ENCODE measurements around the gene SPO11.

The SPO11 gene

GRCh38 chr20:57291003-57291402, 38.6 kb upstream of the SPO11 start:
- peaks cover 79% of the 10 kb centered on the region for H3K27me3 ChIP-seq
- H3K4me3 ChIP-seq (ENCODE audit: low read depth in 1 of 2, low read length in 1 of 2): no peak overlapping the region
- no peaks in the 10 kb centered on the region for H3K4me1 ChIP-seq (ENCODE audit: control insufficient read depth in 1 of 2, insufficient read depth in 1 of 2, low read depth in 1 of 2, low read length in 1 of 2)
- H3K36me3 ChIP-seq: no peaks in the 10 kb centered on the region
- TF ChIP-seq CTCF (IDR thresholded peaks at IDR 0.05): no peak
- no peak overlapping the region for H3K27ac ChIP-seq
- no peaks in the 10 kb centered on the region for H3K9me3 ChIP-seq

- peaks cover 72% of the 10 kb centered on the region for H3K27me3 ChIP-seq
- no peak overlapping the region for H3K4me3 ChIP-seq (ENCODE audit: low read depth in 1 of 2, low read length in 1 of 2)
- no peaks in the 10 kb centered on the region for H3K9me3 ChIP-seq
- H3K36me3 ChIP-seq: no peaks in the 10 kb centered on the region
- H3K4me1 ChIP-seq (ENCODE audit: control insufficient read depth in 1 of 2, insufficient read depth in 1 of 2, low read depth in 1 of 2, low read length in 1 of 2): no peaks in the 10 kb centered on the region
- no peak overlapping the region for H3K27ac ChIP-seq
- no peak for TF ChIP-seq CTCF (IDR thresholded peaks at IDR 0.05)
These were observed 37.9 kb upstream of the SPO11 start for GRCh38 chr20:57291694-57292093.

- H3K27ac ChIP-seq: no peak overlapping the region
- no peak overlapping the region for H3K4me3 ChIP-seq (ENCODE audit: low read depth in 1 of 2, low read length in 1 of 2)
- H3K27me3 ChIP-seq: peaks cover 68% of the 10 kb centered on the region
- no peak for TF ChIP-seq CTCF (IDR thresholded peaks at IDR 0.05)
- H3K36me3 ChIP-seq: no peaks in the 10 kb centered on the region
- no peaks in the 10 kb centered on the region for H3K4me1 ChIP-seq (ENCODE audit: control insufficient read depth in 1 of 2, insufficient read depth in 1 of 2, low read depth in 1 of 2, low read length in 1 of 2)
- no peaks in the 10 kb centered on the region for H3K9me3 ChIP-seq
These were observed 37.0 kb upstream of the SPO11 start for GRCh38 chr20:57292611-57293010.

- Histone ChIP-seq H3K9me3 (no peaks in the 10 kb centered on the region), H3K36me3 (no peaks in the 10 kb centered on the region), H3K27me3 (peaks cover 57% of the 10 kb centered on the region), H3K27ac (no peak overlapping the region), H3K4me3 (ENCODE audit: low read depth in 1 of 2, low read length in 1 of 2) (no peak overlapping the region), H3K4me1 (ENCODE audit: control insufficient read depth in 1 of 2, insufficient read depth in 1 of 2, low read depth in 1 of 2, low read length in 1 of 2) (no peaks in the 10 kb centered on the region)
- no peak for TF ChIP-seq CTCF (IDR thresholded peaks at IDR 0.05)
These were observed 35.6 kb upstream of the SPO11 start for GRCh38 chr20:57293995-57294394.

GRCh38 chr20:57294550-57294949, 35.1 kb upstream of the SPO11 start:
- no peaks in the 10 kb centered on the region for H3K9me3 ChIP-seq
- peaks cover 52% of the 10 kb centered on the region for H3K27me3 ChIP-seq
- H3K36me3 ChIP-seq: no peaks in the 10 kb centered on the region
- H3K27ac ChIP-seq: no peak overlapping the region
- H3K4me3 ChIP-seq (ENCODE audit: low read depth in 1 of 2, low read length in 1 of 2): no peak overlapping the region
- H3K4me1 ChIP-seq (ENCODE audit: control insufficient read depth in 1 of 2, insufficient read depth in 1 of 2, low read depth in 1 of 2, low read length in 1 of 2): no peaks in the 10 kb centered on the region
- TF ChIP-seq CTCF (IDR thresholded peaks at IDR 0.05): no peak

GRCh38 chr20:57298457-57298856, 31.1 kb upstream of the SPO11 start:
- Histone ChIP-seq H3K4me3 (ENCODE audit: low read depth in 1 of 2, low read length in 1 of 2) (no peak overlapping the region), H3K27me3 (peaks cover 25% of the 10 kb centered on the region), H3K27ac (no peak overlapping the region), H3K4me1 (ENCODE audit: control insufficient read depth in 1 of 2, insufficient read depth in 1 of 2, low read depth in 1 of 2, low read length in 1 of 2) (no peaks in the 10 kb centered on the region), H3K9me3 (no peaks in the 10 kb centered on the region), H3K36me3 (no peaks in the 10 kb centered on the region)
- no peak for TF ChIP-seq CTCF (IDR thresholded peaks at IDR 0.05)
